ENCODE results near the gene PPP1CA. TPM values are rescaled to one million over a fixed set of nuclear protein-coding genes. Genes with fewer than 3 reads are reported as not detected.

Gene PPP1CA
- polyA plus RNA-seq, 3 donors: 209 to 551 (median 461) TPM

DNA sequence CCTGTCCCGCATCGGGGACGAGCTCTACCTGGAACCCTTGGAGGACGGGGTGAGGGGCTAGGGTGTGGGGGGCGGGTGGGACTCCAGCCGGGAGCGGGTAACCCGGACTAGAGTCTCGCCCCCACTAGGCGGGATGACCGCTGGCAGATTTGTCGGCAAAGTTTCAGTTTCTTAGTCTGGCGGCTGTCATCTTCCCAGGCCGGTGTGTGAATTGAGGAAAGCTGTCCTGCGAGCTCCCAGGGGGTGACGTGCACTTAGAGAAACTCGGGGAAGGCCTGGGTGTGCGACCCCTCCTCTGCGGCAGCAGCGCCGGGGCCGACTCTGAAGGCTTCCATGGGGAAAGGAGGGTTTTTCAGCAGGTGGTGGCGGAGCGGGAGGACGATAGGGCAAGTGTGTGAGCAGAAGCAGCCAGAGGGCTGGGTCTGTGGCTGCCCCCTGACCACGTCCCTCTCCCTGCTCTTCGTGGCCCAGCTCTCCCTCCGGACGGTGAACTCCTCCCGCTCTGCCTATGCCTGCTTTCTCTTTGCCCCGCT is 9.4 kb downstream of the PPP1CA start:
- Histone ChIP-seq H3K36me3 (replicated peaks in 1 of 2; ENCODE audit: control insufficient read depth in 1 of 2, insufficient read depth in 2 of 2, low read length in 2 of 2) (peaks cover 9 to 24% of the 10 kb centered on the region in 2 donors), H2AFZ (ENCODE audit: insufficient read depth, low read depth, low read length, poor library complexity, severe bottlenecking) (peak overlapping the region; percentile 96), H3K27me3 (ENCODE audit: control insufficient read depth in 2 of 2, insufficient read depth in 2 of 2, low read length in 2 of 2) (no peaks in the 10 kb centered on the region), H4K20me1 (ENCODE audit: insufficient read depth, low read length) (peaks cover 40% of the 10 kb centered on the region), H3K4me3 (replicated peaks in 1 of 3; ENCODE audit: low read depth in 2 of 3, low read length in 3 of 3) (peak overlapping the region; percentile 82 to 92 (median 85)), H3K4me2 (replicated peaks; ENCODE audit: extremely low read depth, low read length, poor library complexity, severe bottlenecking) (peak overlapping the region; percentile 86), H3K4me1 (ENCODE audit: control insufficient read depth in 1 of 2, insufficient read depth in 2 of 2, low read length in 2 of 2) (peaks cover 19 to 35% of the 10 kb centered on the region in 2 donors), H3K79me2 (ENCODE audit: insufficient read depth, low read length) (peaks cover 39% of the 10 kb centered on the region), H3K9ac (ENCODE audit: insufficient read depth, low read length, poor library complexity, severe bottlenecking) (peak overlapping the region; percentile 80), H3K27ac (ENCODE audit: low read depth in 1 of 2, low read length in 2 of 2) (peak overlapping the region; percentile 10 to 89), H3K9me3 (replicated peaks in 1 of 2; ENCODE audit: control insufficient read depth in 1 of 2, insufficient read depth in 1 of 2, low read length in 2 of 2) (no peaks in the 10 kb centered on the region)
- intact Hi-C loops (cut with micrococcal nuclease): loop anchor here in 1 of 2 donors (5.0 to 10.0 kb wide), 2 partner anchors 35 to 547 kb away; partner anchors contain the start of genes RCE1 and RPS6KB2
- Mint-ChIP-seq H3K27ac (peak overlapping the region in 6 of 7 donors; percentile 1 to 88 (median 78)), H3K9me3 (peaks cover 0 to 1% (median 0%) of the 10 kb centered on the region in 7 donors), H3K36me3 (peaks cover 14 to 15% of the 10 kb centered on the region in 2 donors), H3K4me1 (peaks cover 38% of the 10 kb centered on the region), H3K27me3 (ENCODE audit: low read depth in 3 of 3) (peaks cover 0 to 8% (median 1%) of the 10 kb centered on the region in 3 donors), H3K4me3 (peak overlapping the region; percentile 91 to 98)
- DNase-seq: no peak
- 15% methylated on average over 25 of the region's 31 CpGs for WGBS (ENCODE audit: insufficient coverage)
- TF ChIP-seq CTCF (IDR thresholded peaks at IDR 0.05): no peak

DNA sequence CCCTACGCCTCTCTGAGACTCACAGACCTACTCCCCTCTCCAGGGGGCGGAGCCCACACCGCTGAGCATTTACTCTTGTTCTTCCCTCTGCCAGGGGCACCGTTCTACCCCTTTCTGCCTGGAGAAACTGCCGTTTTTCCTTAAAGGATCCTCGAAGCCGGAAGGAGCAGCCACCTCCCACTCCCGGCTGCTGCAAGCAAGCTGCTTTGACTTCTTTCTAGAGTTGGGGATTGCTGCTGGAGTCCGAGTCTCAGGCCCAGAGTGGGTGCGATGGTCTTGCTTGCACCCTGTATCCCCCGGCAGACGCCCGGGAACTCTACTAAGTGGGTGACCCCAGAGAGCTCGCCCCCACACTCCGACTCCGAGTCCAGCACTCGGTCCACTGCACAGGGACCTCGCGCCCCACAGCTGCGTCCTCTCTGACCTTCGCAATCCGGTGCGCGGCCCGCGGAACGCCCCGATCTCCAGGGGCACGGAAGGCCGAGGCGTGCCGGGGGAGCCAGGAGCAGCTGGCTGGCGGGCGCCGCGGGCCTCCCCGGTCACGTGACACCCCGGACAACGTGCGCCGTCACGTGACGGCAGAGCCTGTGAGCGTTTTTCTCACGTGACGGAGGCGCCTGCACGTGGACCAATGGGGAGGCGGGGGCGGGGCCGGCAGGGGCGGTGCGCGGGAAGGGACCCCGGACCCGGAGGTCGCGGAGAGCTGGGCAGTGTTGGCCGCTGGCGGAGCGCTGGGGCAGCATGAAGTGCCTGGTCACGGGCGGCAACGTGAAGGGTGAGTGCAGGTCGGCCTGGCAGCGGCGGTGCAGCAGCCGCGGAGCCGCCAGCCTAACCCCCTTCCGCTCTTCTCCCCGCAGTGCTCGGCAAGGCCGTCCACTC is 10.1 kb downstream of the PPP1CA start, which contains the start of gene RAD9A:
Gene RAD9A (plus strand): TSS at position 683 of the 879 bp plus-strand sequence. CDS start 59 bp downstream, at position 742.
- Mint-ChIP-seq H3K27me3 (ENCODE audit: low read depth in 3 of 3) (peaks cover 0 to 8% (median 1%) of the 10 kb centered on the region in 3 donors), H3K4me1 (peaks cover 41% of the 10 kb centered on the region), H3K9me3 (peaks cover 0 to 1% (median 0%) of the 10 kb centered on the region in 7 donors), H3K27ac (peak within 1 kb of the TSS; percentile 85 to 92 (median 88)), H3K4me3 (peak within 1 kb of the TSS; percentile 91 to 98), H3K36me3 (peaks cover 10 to 15% of the 10 kb centered on the region in 2 donors)
- Histone ChIP-seq H3K4me3 (replicated peaks in 1 of 3; ENCODE audit: low read depth in 2 of 3, low read length in 3 of 3) (peak within 1 kb of the TSS; percentile 82 to 92 (median 85)), H2AFZ (ENCODE audit: insufficient read depth, low read depth, low read length, poor library complexity, severe bottlenecking) (peak within 1 kb of the TSS; percentile 96), H3K27me3 (ENCODE audit: control insufficient read depth in 2 of 2, insufficient read depth in 2 of 2, low read length in 2 of 2) (no peaks in the 10 kb centered on the region), H3K27ac (ENCODE audit: low read depth in 1 of 2, low read length in 2 of 2) (peak within 1 kb of the TSS; percentile 75 to 89), H3K79me2 (ENCODE audit: insufficient read depth, low read length) (peaks cover 36% of the 10 kb centered on the region), H3K9ac (ENCODE audit: insufficient read depth, low read length, poor library complexity, severe bottlenecking) (peak within 1 kb of the TSS; percentile 80), H3K36me3 (replicated peaks in 1 of 2; ENCODE audit: control insufficient read depth in 1 of 2, insufficient read depth in 2 of 2, low read length in 2 of 2) (peaks cover 9 to 17% of the 10 kb centered on the region in 2 donors), H3K4me2 (replicated peaks; ENCODE audit: extremely low read depth, low read length, poor library complexity, severe bottlenecking) (peak within 1 kb of the TSS; percentile 86), H3K9me3 (replicated peaks in 1 of 2; ENCODE audit: control insufficient read depth in 1 of 2, insufficient read depth in 1 of 2, low read length in 2 of 2) (no peaks in the 10 kb centered on the region), H4K20me1 (ENCODE audit: insufficient read depth, low read length) (peaks cover 33% of the 10 kb centered on the region), H3K4me1 (ENCODE audit: control insufficient read depth in 1 of 2, insufficient read depth in 2 of 2, low read length in 2 of 2) (peaks cover 25 to 37% of the 10 kb centered on the region in 2 donors)
- intact Hi-C loops (cut with micrococcal nuclease): loop anchor here in 1 of 2 donors (5.0 to 10.0 kb wide), 2 partner anchors 36 to 547 kb away; partner anchors contain the start of genes RCE1 and RPS6KB2
- 0% methylated on average over 68 of the region's 75 CpGs for WGBS (ENCODE audit: insufficient coverage)
- TF ChIP-seq CTCF (IDR thresholded peaks at IDR 0.05): no peak
- peak; percentile 92 to 95 (median 93) for DNase-seq

All from CD14-positive monocyte (primary cell).